Measurements from ENCODE around the gene IFT122.
A peak's percentile ranks its signal among the peaks of the same experiment; 100 is the strongest.
"Not testable (repeated sequence)": the region's sequence is repeated elsewhere in the genome, so short reads cannot be mapped to it uniquely, and the experiment has no call there.

IFT122 gene

GRCh38 chr3:129469026-129469425, 29.0 kb downstream of the IFT122 start:
- no peak for DNase-seq

GRCh38 chr3:129470861-129471260, 30.8 kb downstream of the IFT122 start:
- DNase-seq, result no peak

- DNase-seq, result no peak
Measured at GRCh38 chr3:129473067-129473768, 33.2 kb downstream of the IFT122 start.

GRCh38 chr3:129473769-129474152, 33.7 kb downstream of the IFT122 start:
- DNase-seq, result no peak

- DNase-seq, result peak in 5 of 56 donors; percentile 15 to 46 (median 34)
Measured at GRCh38 chr3:129474984-129475804, 35.2 kb downstream of the IFT122 start.

GRCh38 chr3:129475863-129476262, 35.8 kb downstream of the IFT122 start:
- DNase-seq, result no peak

- no peak for DNase-seq
Measured at GRCh38 chr3:129476586-129476985, 36.6 kb downstream of the IFT122 start.

- DNase-seq, result peak in 29 of 56 donors; percentile 3 to 78 (median 37)
Measured at GRCh38 chr3:129481225-129481765, 41.3 kb downstream of the IFT122 start.

- DNase-seq, result peak in 10 of 56 donors; percentile 19 to 48 (median 31)
Measured at GRCh38 chr3:129481766-129482332, 41.8 kb downstream of the IFT122 start.

GRCh38 chr3:129482721-129483120, 42.7 kb downstream of the IFT122 start:
- DNase-seq, result no peak

GRCh38 chr3:129483870-129484269, 43.8 kb downstream of the IFT122 start:
- DNase-seq, result no peak

GRCh38 chr3:129485146-129485545, 45.1 kb downstream of the IFT122 start:
- not testable (repeated sequence) for DNase-seq

GRCh38 chr3:129485721-129486663, 46.0 kb downstream of the IFT122 start:
- DNase-seq, result peak in 29 of 56 donors; percentile 10 to 62 (median 33)

GRCh38 chr3:129486664-129487035, 46.6 kb downstream of the IFT122 start:
- no peak for DNase-seq

- DNase-seq, result no peak
Measured at GRCh38 chr3:129487183-129487867, 47.3 kb downstream of the IFT122 start.

- peak in 5 of 56 donors; percentile 14 to 49 (median 17) for DNase-seq
Measured at GRCh38 chr3:129487868-129488335, 47.9 kb downstream of the IFT122 start.

- DNase-seq, result not testable (repeated sequence)
Measured at GRCh38 chr3:129489258-129489657, 49.2 kb downstream of the IFT122 start.

GRCh38 chr3:129490273-129490675, 50.2 kb downstream of the IFT122 start:
- DNase-seq, result peak; percentile 30 to 91 (median 78)

GRCh38 chr3:129491077-129491476, 51.1 kb downstream of the IFT122 start:
- DNase-seq, result not testable (repeated sequence)

- no peak for DNase-seq
Measured at GRCh38 chr3:129491794-129492193, 51.8 kb downstream of the IFT122 start.
